ENCODE results near the gene ANXA11. TPM values are rescaled to one million over a fixed set of nuclear protein-coding genes. Genes with fewer than 3 reads are reported as not detected.

Gene ANXA11
- total RNA-seq, 1 experiment from 2014 or later = 68.1 TPM

- no peaks in the 10 kb centered on the region for H3K79me2 ChIP-seq (ENCODE audit: insufficient read depth, low read length)
- no peaks in the 10 kb centered on the region for H4K20me1 ChIP-seq (ENCODE audit: control insufficient read depth, insufficient read depth, insufficient read length)
- peak overlapping the region in 2 of 3 experiments; percentile 27 to 77; a peak in 3 of 7 replicates for H3K27ac Mint-ChIP-seq
These were observed 27.3 kb downstream of the ANXA11 start for GRCh38 chr10:80177781-80178636.

More at GRCh38 chr10:80177781-80178636, 27.3 kb downstream of the ANXA11 start:
- no peaks in the 10 kb centered on the region for H3K23me2 ChIP-seq (ENCODE audit: insufficient read length, low read depth, low read length, poor library complexity, severe bottlenecking)
- no peak overlapping the region for H2BK12ac ChIP-seq (ENCODE audit: insufficient read length, low read depth, low read length)
- no peak overlapping the region for H3K4me3 Mint-ChIP-seq
- H4K91ac ChIP-seq (ENCODE audit: insufficient read length, low read depth, low read length) = no peak overlapping the region
- no peak overlapping the region for H3K23ac ChIP-seq (ENCODE audit: insufficient read length, low read depth, low read length)
- no peaks in the 10 kb centered on the region for H3K27me3 Mint-ChIP-seq (ENCODE audit: low read depth)
- H4K5ac ChIP-seq (ENCODE audit: insufficient read length, low read depth, low read length) = no peak overlapping the region
- no peak overlapping the region for H3K4ac ChIP-seq (ENCODE audit: low read depth, low read length)
- no peak overlapping the region for H2BK20ac ChIP-seq (ENCODE audit: low read depth, low read length, poor library complexity, severe bottlenecking)
- H3K9ac ChIP-seq (ENCODE audit: extremely low read depth, insufficient read length, low read length) = no peak overlapping the region
- H3T11ph ChIP-seq (ENCODE audit: low read length) = no peak overlapping the region
- H2BK15ac ChIP-seq (ENCODE audit: low read depth, low read length) = no peak overlapping the region
- H3K9me3 ChIP-seq (ENCODE audit: control insufficient read depth, low read depth, low read length) = no peaks in the 10 kb centered on the region
- no peak overlapping the region; the same call in 1 of the 2 replicates for H3K14ac ChIP-seq (ENCODE audit: insufficient read depth, low read length)
- no peak overlapping the region for H3K18ac ChIP-seq (ENCODE audit: insufficient read length, low read depth, low read length)
- no CpG with 5 or more reads among the region's 12 CpGs for WGBS (ENCODE audit: extremely low coverage, insufficient read length, low lambda C conversion rate)
- H2BK5ac ChIP-seq (ENCODE audit: insufficient read length, low read length) = no peak overlapping the region
- H3K79me1 ChIP-seq (ENCODE audit: insufficient read depth, low read depth, low read length, poor library complexity, severe bottlenecking) = no peaks in the 10 kb centered on the region
- TF ChIP-seq, protein P1, sequence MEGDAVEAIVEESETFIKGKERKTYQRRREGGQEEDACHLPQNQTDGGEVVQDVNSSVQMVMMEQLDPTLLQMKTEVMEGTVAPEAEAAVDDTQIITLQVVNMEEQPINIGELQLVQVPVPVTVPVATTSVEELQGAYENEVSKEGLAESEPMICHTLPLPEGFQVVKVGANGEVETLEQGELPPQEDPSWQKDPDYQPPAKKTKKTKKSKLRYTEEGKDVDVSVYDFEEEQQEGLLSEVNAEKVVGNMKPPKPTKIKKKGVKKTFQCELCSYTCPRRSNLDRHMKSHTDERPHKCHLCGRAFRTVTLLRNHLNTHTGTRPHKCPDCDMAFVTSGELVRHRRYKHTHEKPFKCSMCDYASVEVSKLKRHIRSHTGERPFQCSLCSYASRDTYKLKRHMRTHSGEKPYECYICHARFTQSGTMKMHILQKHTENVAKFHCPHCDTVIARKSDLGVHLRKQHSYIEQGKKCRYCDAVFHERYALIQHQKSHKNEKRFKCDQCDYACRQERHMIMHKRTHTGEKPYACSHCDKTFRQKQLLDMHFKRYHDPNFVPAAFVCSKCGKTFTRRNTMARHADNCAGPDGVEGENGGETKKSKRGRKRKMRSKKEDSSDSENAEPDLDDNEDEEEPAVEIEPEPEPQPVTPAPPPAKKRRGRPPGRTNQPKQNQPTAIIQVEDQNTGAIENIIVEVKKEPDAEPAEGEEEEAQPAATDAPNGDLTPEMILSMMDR (conservative IDR thresholded peaks at IDR 0.05) = no peak
- H3K27me3 ChIP-seq (ENCODE audit: insufficient read depth, low read length) = no peaks in the 10 kb centered on the region
- H3K4me1 Mint-ChIP-seq = peaks cover 9 to 22% of the 10 kb centered on the region in 2 experiments; a peak in 3 of 4 replicates
- H3K4me2 ChIP-seq (ENCODE audit: insufficient read depth, insufficient read length, low read length) = no peak overlapping the region
- no peak overlapping the region for H2AFZ ChIP-seq (ENCODE audit: low read length)
- no peaks in the 10 kb centered on the region; a peak in 1 of 7 replicates for H3K36me3 Mint-ChIP-seq (ENCODE audit: insufficient read depth in 1 of 3, low read depth in 3 of 3)
- no peak overlapping the region for H4K8ac ChIP-seq (replicated peaks; ENCODE audit: insufficient read length, low read depth, low read length)
- H3K4me1 ChIP-seq (ENCODE audit: insufficient read depth, low read length) = no peaks in the 10 kb centered on the region
- H2BK120ac ChIP-seq (ENCODE audit: low read depth, low read length, poor library complexity, severe bottlenecking) = no peak overlapping the region
- H3K9me3 Mint-ChIP-seq = no peaks in the 10 kb centered on the region
- DNase-seq = no peak
- H2AK5ac ChIP-seq (ENCODE audit: insufficient read length, low read length) = no peak overlapping the region
- H3K27ac ChIP-seq (ENCODE audit: insufficient read length, low read depth, low read length) = no peak overlapping the region
- H3K56ac ChIP-seq (ENCODE audit: insufficient read length, low read depth, low read length) = no peak overlapping the region

Measured in H9 (cell line).